GM12875 (cell line): ENCODE measurements around the gene CHTF18.

Source experiments
- H3K4me3 ChIP-seq: one replicate; pipeline ENCODE4 v1.5.1; 2011; ENCODE audit warnings: low read depth, low read length, control low read depth
- TF ChIP-seq, protein P1 (sequence below): IDR thresholded peaks from 2 replicates; pipeline ENCODE4 v1.5.1; 2011; ENCODE audit warnings: low read depth, mild to moderate bottlenecking, control low read depth, inconsistent platforms, low read length, moderate library complexity, borderline replicate concordance; ENCODE audit not compliant: insufficient read depth

CHTF18 gene

DNA sequence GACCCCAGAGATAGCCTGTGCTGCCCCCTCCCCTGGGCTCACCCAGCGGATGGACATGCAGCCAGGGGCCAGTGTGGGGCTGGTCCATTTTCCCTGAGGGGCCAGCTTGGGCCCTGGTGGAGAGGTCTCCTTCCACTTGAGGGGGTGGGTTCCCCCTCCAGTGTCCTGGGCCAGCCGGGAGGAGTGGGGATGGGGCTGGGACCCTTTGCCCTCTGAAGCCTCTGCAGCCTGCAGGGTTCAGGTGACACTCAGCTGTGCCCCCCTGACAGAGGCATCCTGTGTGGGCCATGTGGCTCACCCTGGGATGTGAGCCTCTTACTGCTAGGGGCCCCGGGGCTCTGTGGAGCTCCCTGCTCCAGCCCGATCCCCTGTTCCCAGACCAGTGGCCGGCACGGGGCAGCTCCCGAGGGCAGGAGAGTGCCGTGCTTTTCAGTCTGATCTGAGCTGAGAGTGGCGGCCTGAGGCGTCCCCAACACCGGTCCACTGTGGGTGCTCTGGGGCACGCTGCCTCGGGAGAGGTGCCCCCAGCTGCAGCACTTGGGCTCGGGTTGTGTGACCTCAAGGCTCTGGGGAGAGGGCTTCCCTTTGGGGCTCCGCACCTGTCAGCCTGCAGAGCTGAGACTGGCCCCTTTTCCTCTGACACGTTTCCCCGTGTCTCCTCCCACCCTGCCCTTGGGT, 12.6 kb downstream of the CHTF18 start:
- H3K4me3 ChIP-seq, result no peak overlapping the region
- TF ChIP-seq, protein P1, sequence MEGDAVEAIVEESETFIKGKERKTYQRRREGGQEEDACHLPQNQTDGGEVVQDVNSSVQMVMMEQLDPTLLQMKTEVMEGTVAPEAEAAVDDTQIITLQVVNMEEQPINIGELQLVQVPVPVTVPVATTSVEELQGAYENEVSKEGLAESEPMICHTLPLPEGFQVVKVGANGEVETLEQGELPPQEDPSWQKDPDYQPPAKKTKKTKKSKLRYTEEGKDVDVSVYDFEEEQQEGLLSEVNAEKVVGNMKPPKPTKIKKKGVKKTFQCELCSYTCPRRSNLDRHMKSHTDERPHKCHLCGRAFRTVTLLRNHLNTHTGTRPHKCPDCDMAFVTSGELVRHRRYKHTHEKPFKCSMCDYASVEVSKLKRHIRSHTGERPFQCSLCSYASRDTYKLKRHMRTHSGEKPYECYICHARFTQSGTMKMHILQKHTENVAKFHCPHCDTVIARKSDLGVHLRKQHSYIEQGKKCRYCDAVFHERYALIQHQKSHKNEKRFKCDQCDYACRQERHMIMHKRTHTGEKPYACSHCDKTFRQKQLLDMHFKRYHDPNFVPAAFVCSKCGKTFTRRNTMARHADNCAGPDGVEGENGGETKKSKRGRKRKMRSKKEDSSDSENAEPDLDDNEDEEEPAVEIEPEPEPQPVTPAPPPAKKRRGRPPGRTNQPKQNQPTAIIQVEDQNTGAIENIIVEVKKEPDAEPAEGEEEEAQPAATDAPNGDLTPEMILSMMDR, result no peak

DNA sequence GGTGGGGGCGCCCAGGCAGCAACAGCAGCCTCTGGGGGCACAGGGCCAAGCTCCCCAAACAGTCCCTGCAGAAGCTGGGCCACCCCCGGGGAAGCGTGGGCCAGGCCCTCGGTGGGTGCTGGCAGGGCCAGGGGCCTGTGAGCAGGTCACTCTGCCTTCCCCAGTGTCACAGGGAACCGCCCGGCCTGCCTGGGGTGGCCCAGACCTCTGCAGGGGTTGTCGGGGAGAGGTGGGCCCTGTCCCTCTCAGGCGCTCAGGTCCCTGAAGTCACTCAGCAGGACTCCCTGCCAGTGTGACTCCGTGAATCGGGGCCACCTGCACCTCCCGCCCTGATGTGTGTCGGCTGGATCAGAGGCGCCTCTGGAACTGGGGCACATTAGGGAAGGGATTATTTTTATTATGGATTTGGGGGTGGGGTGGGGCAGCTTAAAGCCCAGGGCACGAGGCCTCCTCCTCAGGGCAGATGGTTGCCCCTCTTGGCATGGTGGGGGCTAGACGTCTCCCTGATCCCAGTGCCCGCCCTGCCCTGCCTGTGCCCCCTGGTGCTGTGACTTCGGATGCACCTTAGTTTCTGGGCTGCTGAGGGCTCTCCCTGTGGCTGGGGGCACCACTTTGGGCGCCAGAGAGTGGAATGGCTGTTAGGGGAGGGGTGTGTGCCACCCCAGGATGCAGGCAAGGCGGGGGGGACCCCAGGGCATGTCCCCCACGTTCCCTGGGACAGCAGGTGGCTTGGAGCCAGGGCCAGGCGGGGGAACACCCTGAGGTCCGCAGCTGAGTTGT, 13.4 kb downstream of the CHTF18 start:
- H3K4me3 ChIP-seq, result no peak overlapping the region
- TF ChIP-seq, protein P1, result no peak

DNA sequence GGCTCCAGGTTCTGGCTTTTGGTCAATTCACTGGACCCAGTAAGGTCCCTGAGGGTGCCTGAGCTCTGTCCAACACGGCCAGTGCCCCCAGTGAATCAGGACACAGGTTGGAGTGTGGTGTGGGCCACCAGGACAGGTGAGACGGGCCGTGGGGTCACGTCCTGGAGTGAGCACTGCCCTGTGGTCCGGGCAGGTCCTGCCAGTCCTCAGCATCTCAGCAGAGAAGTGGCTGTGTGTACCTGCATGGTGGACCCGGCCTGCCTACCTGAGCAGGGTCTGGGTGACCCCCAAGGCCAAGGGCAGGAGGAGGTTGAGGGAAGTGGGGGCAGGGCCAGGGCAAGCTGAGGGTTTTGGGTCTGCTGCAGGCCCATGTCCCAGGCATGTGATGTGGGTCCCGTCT, 14.0 kb downstream of the CHTF18 start:
- TF ChIP-seq, protein P1, result no peak
- H3K4me3 ChIP-seq, result no peak overlapping the region

- no peak overlapping the region for H3K4me3 ChIP-seq
- TF ChIP-seq, protein P1, result no peak
Measured at GRCh38 chr16:802914-803753, 14.7 kb downstream of the CHTF18 start.

GRCh38 chr16:803754-804080, 15.3 kb downstream of the CHTF18 start:
- no peak overlapping the region for H3K4me3 ChIP-seq
- TF ChIP-seq, protein P1, result no peak

GRCh38 chr16:804193-805048, 16.0 kb downstream of the CHTF18 start:
- H3K4me3 ChIP-seq, result no peak overlapping the region
- TF ChIP-seq, protein P1, result no peak
